ENCODE results near the gene SLC18A2.
"Not testable (repeated sequence)": the region's sequence is repeated elsewhere in the genome, so short reads cannot be mapped to it uniquely, and the experiment has no call there.

The SLC18A2 gene

GRCh38 chr10:117240621-117241529 is at the start of gene SLC18A2:
TSS of gene SLC18A2 (plus strand) at chr10:117241114. CDS start at chr10:117241694, 580 bp downstream.
- no peak for DNase-seq

GRCh38 chr10:117197189-117197588 is 43.7 kb upstream of the SLC18A2 start, which contains the start of gene KCNK18:
TSS of gene KCNK18 (plus strand) at chr10:117197489. CDS start at chr10:117197489, 0 bp downstream.
- no peak for DNase-seq

GRCh38 chr10:117198088-117198487 is 42.8 kb upstream of the SLC18A2 start:
- no peak for DNase-seq

GRCh38 chr10:117201826-117202225 is 39.1 kb upstream of the SLC18A2 start:
- DNase-seq: no peak

- no peak for DNase-seq
Measured at GRCh38 chr10:117204316-117204715, 36.6 kb upstream of the SLC18A2 start.

GRCh38 chr10:117212176-117212575 is 28.7 kb upstream of the SLC18A2 start:
- no peak for DNase-seq

GRCh38 chr10:117214401-117214800 is 26.5 kb upstream of the SLC18A2 start:
- no peak for DNase-seq

- DNase-seq: no peak
Measured at GRCh38 chr10:117215079-117215478, 25.8 kb upstream of the SLC18A2 start.

- DNase-seq: no peak
Measured at GRCh38 chr10:117216028-117216427, 24.9 kb upstream of the SLC18A2 start.

GRCh38 chr10:117216611-117217195 is 24.2 kb upstream of the SLC18A2 start:
- peak; percentile 83 for DNase-seq

- no peak for DNase-seq
Measured at GRCh38 chr10:117217196-117217761, 23.6 kb upstream of the SLC18A2 start.

GRCh38 chr10:117218654-117219053 is 22.3 kb upstream of the SLC18A2 start:
- no peak for DNase-seq

- no peak for DNase-seq
Measured at GRCh38 chr10:117221156-117221711, 19.7 kb upstream of the SLC18A2 start.

GRCh38 chr10:117222552-117222951 is 18.4 kb upstream of the SLC18A2 start:
- no peak for DNase-seq

GRCh38 chr10:117222976-117223692 is 17.8 kb upstream of the SLC18A2 start:
- no peak for DNase-seq

GRCh38 chr10:117223693-117224430 is 17.1 kb upstream of the SLC18A2 start:
- DNase-seq: no peak

GRCh38 chr10:117224881-117225280 is 16.0 kb upstream of the SLC18A2 start:
- no peak for DNase-seq

GRCh38 chr10:117226813-117227451 is 14.0 kb upstream of the SLC18A2 start:
- DNase-seq: no peak

- no peak for DNase-seq
Measured at GRCh38 chr10:117228210-117228609, 12.7 kb upstream of the SLC18A2 start.

- DNase-seq: not testable (repeated sequence)
Measured at GRCh38 chr10:117230107-117230506, 10.8 kb upstream of the SLC18A2 start.

GRCh38 chr10:117237401-117237991 is 3.4 kb upstream of the SLC18A2 start:
- DNase-seq: no peak

Data from right forelimb (tissue), 1 donor.